HAP-1 (cell line): ENCODE measurements around the gene AOPEP.

Experiments used
- DNase-seq, 2 experiments: peaks; one replicate each; pipeline ENCODE4 v3.0.0-alpha.2; 2016 to 2020; ENCODE audit warnings: low spot score in 2 of 2
- H3K27me3 ChIP-seq: fragments of 250-450 bp; sonication (Bioruptor Pico); 2 replicates; pipeline ENCODE4 v1.5.1; 2020; ENCODE audit warnings: low read depth, mild to moderate bottlenecking, moderate library complexity
- H3K36me3 ChIP-seq: fragments of 250-450 bp; sonication (Bioruptor Pico); replicated peaks from 2 replicates; pipeline ENCODE4 v1.5.1; 2020; ENCODE audit warnings: mild to moderate bottlenecking
- H3K4me1 ChIP-seq: fragments of 250-450 bp; sonication (Bioruptor Pico); 2 replicates; pipeline ENCODE4 v1.5.1; 2020; ENCODE audit warnings: mild to moderate bottlenecking
- H3K4me3 ChIP-seq: fragments of 250-450 bp; sonication (Bioruptor Pico); 2 replicates; pipeline ENCODE4 v1.5.1; 2020; ENCODE audit warnings: mild to moderate bottlenecking, moderate library complexity
- H3K9me3 ChIP-seq: fragments of 250-450 bp; sonication (Bioruptor Pico); 2 replicates; pipeline ENCODE4 v1.5.1; 2020; ENCODE audit warnings: mild to moderate bottlenecking, moderate library complexity
- in situ Hi-C: fragments of 300-500 bp; cut with MboI; formaldehyde crosslinking; loops from 3 replicates; pipeline ENCODE4 v1.14.3; 2020; ENCODE audit warnings: low sequenced_read_pairs, inconsistent platforms, mixed read lengths

Gene AOPEP

GRCh38 chr9:95077053-95077765, 350.7 kb downstream of the AOPEP start:
- no peak for DNase-seq
- Histone ChIP-seq H3K9me3 (no peaks in the 10 kb centered on the region), H3K27me3 (no peaks in the 10 kb centered on the region), H3K36me3 (peaks cover 7% of the 10 kb centered on the region), H3K4me3 (no peak overlapping the region), H3K4me1 (no peaks in the 10 kb centered on the region)
- in situ Hi-C loops: no loop called here

GRCh38 chr9:95077766-95078370, 351.4 kb downstream of the AOPEP start:
- no peak for DNase-seq
- peaks cover 7% of the 10 kb centered on the region for H3K36me3 ChIP-seq
- in situ Hi-C loops: no loop called here
- no peak overlapping the region for H3K4me3 ChIP-seq
- H3K4me1 ChIP-seq: no peaks in the 10 kb centered on the region
- no peaks in the 10 kb centered on the region for H3K9me3 ChIP-seq
- no peaks in the 10 kb centered on the region for H3K27me3 ChIP-seq

GRCh38 chr9:95078511-95078910, 352.0 kb downstream of the AOPEP start:
- Histone ChIP-seq H3K9me3 (no peaks in the 10 kb centered on the region), H3K27me3 (no peaks in the 10 kb centered on the region), H3K36me3 (peaks cover 7% of the 10 kb centered on the region), H3K4me1 (no peaks in the 10 kb centered on the region), H3K4me3 (no peak overlapping the region)
- DNase-seq: no peak
- in situ Hi-C loops: no loop called here

DNA sequence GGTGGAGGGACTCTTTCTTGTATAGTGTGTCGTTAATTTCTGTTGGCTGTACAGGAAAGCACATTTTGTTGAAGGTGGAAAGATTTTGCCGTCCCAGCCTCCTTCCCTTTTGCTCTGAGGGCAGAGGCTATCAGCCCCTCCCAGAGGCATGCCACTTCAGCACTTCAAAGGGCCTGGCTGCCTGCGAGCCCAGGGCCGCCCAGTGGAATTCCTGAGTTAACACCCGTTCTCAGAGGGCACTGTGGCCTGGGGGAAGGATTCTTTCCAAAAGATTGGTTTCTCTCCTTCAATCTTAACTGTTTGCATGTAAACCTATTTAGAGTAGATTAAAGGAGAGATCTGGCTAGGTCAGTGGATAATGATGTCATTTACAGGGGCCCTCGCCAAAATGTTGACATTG, 352.4 kb downstream of the AOPEP start:
- H3K4me3 ChIP-seq: no peak overlapping the region
- H3K36me3 ChIP-seq: peaks cover 7% of the 10 kb centered on the region
- H3K4me1 ChIP-seq: no peaks in the 10 kb centered on the region
- no peaks in the 10 kb centered on the region for H3K27me3 ChIP-seq
- in situ Hi-C loops: no loop called here
- no peaks in the 10 kb centered on the region for H3K9me3 ChIP-seq
- no peak for DNase-seq

GRCh38 chr9:95079461-95079860, 353.0 kb downstream of the AOPEP start:
- no peak for DNase-seq
- no peaks in the 10 kb centered on the region for H3K27me3 ChIP-seq
- no peak overlapping the region for H3K4me3 ChIP-seq
- peaks cover 7% of the 10 kb centered on the region for H3K36me3 ChIP-seq
- H3K9me3 ChIP-seq: no peaks in the 10 kb centered on the region
- H3K4me1 ChIP-seq: no peaks in the 10 kb centered on the region
- in situ Hi-C loops: no loop called here

DNA sequence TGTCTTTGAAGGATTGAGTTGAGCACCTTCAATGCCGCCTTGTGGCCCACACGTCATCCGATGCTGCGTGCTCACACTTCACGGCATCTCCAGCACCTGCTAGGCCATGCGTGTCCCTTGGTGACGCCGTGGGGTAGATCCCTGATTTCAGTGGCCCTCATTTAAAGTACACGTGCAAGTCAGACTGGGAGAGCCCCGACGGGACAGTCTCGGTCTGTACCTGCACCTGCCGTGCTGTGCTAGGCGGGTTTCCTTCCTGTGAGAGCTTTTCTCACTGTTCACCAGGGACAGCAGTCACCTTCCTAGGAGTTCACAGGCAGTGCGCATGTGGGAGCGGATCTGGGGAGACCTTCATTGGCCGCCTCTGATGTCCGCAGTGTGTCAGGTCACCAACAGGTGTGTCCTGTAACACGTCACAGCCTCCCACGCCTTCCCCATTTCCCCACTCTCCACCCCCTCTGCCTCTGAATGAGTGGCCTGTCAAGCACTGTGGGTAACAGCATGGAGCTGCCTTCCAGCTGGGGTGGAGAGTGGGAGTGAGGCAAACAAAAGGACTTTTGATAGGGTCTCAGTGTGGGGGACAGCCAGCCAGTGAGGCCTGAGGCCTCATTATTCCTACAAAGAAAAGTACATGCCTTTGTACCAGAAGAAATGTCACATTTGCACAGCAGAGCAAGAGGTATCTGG, 354.6 kb downstream of the AOPEP start:
- no peak for DNase-seq
- in situ Hi-C loops: no loop called here

GRCh38 chr9:95081998-95082397, 355.5 kb downstream of the AOPEP start:
- in situ Hi-C loops: no loop called here
- H3K36me3 ChIP-seq: peaks cover 13% of the 10 kb centered on the region

More for the DNA sequence above, 354.6 kb downstream of the AOPEP start:
- Histone ChIP-seq H3K36me3 (peaks cover 8% of the 10 kb centered on the region), H3K4me1 (no peaks in the 10 kb centered on the region), H3K4me3 (no peak overlapping the region), H3K27me3 (no peaks in the 10 kb centered on the region), H3K9me3 (no peaks in the 10 kb centered on the region)

DNA sequence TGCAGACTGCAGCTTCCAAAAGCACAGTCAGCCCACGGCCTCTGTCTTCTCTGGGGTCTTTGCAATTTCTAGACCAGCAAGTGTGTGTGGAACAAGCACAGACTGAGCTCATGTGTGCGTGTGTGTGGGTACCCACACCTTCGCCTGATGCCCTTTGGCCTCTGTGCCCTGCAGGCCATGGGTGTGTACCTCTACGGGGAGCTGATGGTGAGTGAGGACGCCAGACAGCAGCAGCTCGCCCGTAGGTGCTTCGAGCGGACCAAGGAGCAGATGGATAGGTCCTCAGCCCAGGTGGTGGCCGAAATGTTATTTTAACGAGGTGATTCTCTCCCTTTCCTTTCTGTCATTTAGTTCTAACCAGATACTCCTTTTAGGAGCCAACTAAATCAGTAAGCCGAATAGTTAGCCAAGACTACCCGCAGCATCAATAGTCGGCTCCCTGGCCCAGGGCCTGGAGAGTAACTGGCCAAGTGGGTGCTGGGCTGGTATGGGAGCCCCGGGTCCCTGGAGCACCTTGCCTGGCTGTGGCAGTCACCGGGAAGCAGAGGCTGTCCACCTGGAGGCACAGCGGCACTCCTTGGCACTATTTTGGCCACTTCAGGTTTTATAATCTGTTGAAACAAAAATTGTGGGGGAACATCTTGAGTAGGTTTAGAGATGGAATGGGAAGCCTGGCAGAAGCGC, 356.0 kb downstream of the AOPEP start:
- H3K9me3 ChIP-seq: no peaks in the 10 kb centered on the region
- no peak overlapping the region for H3K4me3 ChIP-seq
- in situ Hi-C loops: no loop called here
- H3K27me3 ChIP-seq: no peaks in the 10 kb centered on the region
- no peak for DNase-seq
- H3K4me1 ChIP-seq: no peaks in the 10 kb centered on the region
- peaks cover 13% of the 10 kb centered on the region for H3K36me3 ChIP-seq

More at GRCh38 chr9:95081998-95082397, 355.5 kb downstream of the AOPEP start:
- no peak for DNase-seq
- H3K27me3 ChIP-seq: no peaks in the 10 kb centered on the region
- no peaks in the 10 kb centered on the region for H3K4me1 ChIP-seq
- no peaks in the 10 kb centered on the region for H3K9me3 ChIP-seq
- no peak overlapping the region for H3K4me3 ChIP-seq

DNA sequence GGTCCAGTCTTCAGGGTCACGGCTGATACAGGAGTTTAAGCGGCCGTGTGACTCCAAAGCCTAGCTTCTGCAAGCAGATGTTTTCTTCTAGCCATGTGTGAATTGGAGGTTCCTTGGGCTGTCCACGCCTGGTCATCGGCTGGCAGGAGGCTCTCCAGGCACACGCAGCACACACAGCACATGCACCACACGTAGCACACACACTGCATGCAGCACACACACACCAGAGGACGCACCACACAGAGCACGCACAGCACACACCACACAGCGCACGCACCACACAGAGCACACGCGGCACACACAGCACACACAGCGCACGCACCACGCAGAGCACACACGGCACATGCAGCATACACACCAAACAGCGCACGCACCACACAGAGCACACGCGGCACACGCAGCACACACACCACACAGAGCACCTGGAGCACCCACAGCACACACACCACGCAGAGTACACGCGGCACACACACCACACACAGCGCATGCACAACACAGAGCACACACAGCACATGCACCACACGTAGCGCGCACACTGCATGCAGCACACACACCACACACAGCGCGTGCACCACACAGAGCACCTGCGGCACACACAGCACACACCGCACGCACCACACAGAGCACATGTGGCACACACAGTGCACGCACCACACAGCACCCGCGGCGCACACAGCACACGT, 356.7 kb downstream of the AOPEP start:
- H3K36me3 ChIP-seq: peaks cover 13% of the 10 kb centered on the region
- no peak for DNase-seq
- no peaks in the 10 kb centered on the region for H3K27me3 ChIP-seq
- H3K4me3 ChIP-seq: no peak overlapping the region
- H3K4me1 ChIP-seq: no peaks in the 10 kb centered on the region
- in situ Hi-C loops: no loop called here
- no peaks in the 10 kb centered on the region for H3K9me3 ChIP-seq

- Histone ChIP-seq H3K36me3 (peaks cover 13% of the 10 kb centered on the region), H3K4me3 (no peak overlapping the region), H3K27me3 (no peaks in the 10 kb centered on the region), H3K9me3 (no peaks in the 10 kb centered on the region), H3K4me1 (0 out of 2 replicates have a peak, but pooled peaks cover 4% of the 10 kb centered on the region)
- in situ Hi-C loops: no loop called here
- no peak for DNase-seq
Observed at GRCh38 chr9:95084254-95084934, 357.9 kb downstream of the AOPEP start.

DNA sequence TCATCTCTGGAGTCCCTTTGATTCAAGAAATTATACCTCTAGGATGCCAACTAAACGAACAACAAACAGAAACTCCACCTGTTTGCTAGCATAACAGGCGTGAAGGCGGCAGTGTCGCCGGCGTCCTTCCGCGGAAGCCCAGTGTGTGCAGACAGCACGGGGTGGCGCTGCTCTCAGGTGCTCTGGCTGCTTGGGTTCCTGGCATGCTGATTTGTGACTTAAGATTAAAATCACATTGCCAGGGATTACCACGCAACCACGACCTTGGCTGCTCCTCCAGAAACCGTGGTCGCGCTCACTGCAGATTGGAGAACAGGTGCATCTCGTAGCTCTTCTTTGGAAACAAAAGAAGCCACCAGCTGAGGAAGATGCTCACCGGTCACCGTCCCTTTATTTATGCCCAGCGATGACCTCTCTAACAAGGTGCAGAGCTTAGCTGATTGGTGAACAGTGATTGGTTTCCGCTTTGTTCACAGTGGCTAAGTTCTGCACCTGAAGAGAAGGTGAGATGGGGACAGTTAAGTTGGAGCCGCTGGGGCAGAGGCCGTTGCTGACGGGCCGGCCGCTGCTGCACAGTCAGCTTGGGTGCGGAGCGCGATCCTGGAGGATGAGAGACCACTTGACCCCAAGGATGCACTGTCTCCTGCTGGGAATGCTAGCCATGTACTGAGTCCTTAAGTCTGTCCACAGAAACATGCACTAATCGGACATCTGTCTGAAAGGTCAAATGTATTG, 358.7 kb downstream of the AOPEP start:
- in situ Hi-C loops: no loop called here
- DNase-seq: no peak
- H3K4me1 ChIP-seq: peaks cover 4% of the 10 kb centered on the region; the same call in 1 of the 2 replicates
- H3K9me3 ChIP-seq: no peaks in the 10 kb centered on the region
- no peak overlapping the region for H3K4me3 ChIP-seq
- peaks cover 13% of the 10 kb centered on the region for H3K36me3 ChIP-seq
- no peaks in the 10 kb centered on the region for H3K27me3 ChIP-seq

DNA sequence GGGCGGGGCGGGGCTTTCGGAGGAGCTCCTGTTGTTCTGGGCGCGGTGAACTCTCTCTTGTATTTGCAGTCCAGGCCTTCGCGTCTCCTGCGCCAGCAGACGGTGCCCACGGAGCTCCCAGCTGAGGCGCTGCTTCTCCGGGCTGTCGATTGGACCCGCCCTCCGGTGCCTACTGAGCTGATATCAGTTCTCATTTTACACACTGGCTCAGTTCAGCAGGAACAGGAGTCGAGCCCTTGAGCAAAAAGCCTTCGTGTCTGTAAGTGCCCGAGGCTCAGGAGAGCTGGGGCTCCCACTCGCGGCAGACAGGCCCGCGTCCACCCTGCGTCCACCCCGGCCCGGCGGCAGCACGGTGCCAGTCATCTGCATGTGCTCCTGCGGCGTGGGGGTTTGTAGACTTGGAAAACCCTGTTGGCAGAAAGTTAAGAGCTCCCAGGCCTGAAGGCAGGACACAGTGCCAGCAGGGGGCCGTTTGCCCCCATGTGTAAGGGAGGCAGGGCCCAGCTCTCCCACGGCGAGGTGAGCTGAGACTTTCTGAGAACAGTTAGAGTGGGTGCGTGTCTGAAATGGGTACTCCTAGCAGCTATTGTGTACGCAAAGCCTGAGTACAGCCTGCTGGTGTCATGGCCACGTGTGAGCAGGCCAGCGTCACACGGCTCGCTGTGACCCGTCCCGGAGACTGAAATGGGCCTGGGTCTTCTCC, 359.5 kb downstream of the AOPEP start:
- no peak for DNase-seq
- in situ Hi-C loops: no loop called here
- Histone ChIP-seq H3K36me3 (peaks cover 13% of the 10 kb centered on the region), H3K4me3 (no peak overlapping the region), H3K9me3 (no peaks in the 10 kb centered on the region), H3K4me1 (peaks cover 12% of the 10 kb centered on the region), H3K27me3 (no peaks in the 10 kb centered on the region)
